Central memory CD8-positive, alpha-beta T cell (primary cell): ENCODE measurements around the gene CLDN20.

ENCODE experiments used
- ATAC-seq: fragments of 150-1000 bp; cut with Tn5 transposase; replicated peaks from 2 replicates; pipeline ENCODE4 v1.10.0; 2022; ENCODE audit warnings: mild to moderate bottlenecking, moderate FRiP score, moderate number of reproducible peaks; ENCODE audit not compliant: poor library complexity, severe bottlenecking; ENCODE audit errors: extremely low read depth
- DNase-seq, 2 donors: peaks; one replicate each; pipeline ENCODE4 v3.0.0; 2021; ENCODE audit warnings: low spot score in 2 of 2
- H3K27ac Mint-ChIP-seq: one replicate; pipeline ENCODE4 v1.8.0; 2022; ENCODE audit warnings: low read depth, mild to moderate bottlenecking, moderate library complexity, mixed read lengths
- H3K27me3 Mint-ChIP-seq: one replicate; pipeline ENCODE4 v1.8.0; 2022; ENCODE audit warnings: mixed read lengths
- H3K36me3 Mint-ChIP-seq: one replicate; pipeline ENCODE4 v1.8.0; 2022; ENCODE audit warnings: mild to moderate bottlenecking, moderate library complexity, mixed read lengths; ENCODE audit not compliant: insufficient read depth
- H3K4me1 Mint-ChIP-seq: one replicate; pipeline ENCODE4 v1.8.0; 2022; ENCODE audit warnings: mixed read lengths
- H3K4me3 Mint-ChIP-seq: one replicate; pipeline ENCODE4 v1.8.0; 2022; ENCODE audit warnings: mild to moderate bottlenecking, moderate library complexity, mixed read lengths
- H3K9me3 Mint-ChIP-seq: one replicate; pipeline ENCODE4 v1.8.0; 2022; ENCODE audit warnings: mixed read lengths

CLDN20 gene

GRCh38 chr6:155248008-155249001 lies 15.5 kb upstream of the CLDN20 start:
- DNase-seq (no peak), ATAC-seq (no peak)
- Mint-ChIP-seq H3K27me3 (no peaks in the 10 kb centered on the region), H3K36me3 (peaks cover 3% of the 10 kb centered on the region), H3K4me3 (no peak overlapping the region), H3K9me3 (no peaks in the 10 kb centered on the region), H3K4me1 (no peaks in the 10 kb centered on the region), H3K27ac (no peak overlapping the region)

DNA sequence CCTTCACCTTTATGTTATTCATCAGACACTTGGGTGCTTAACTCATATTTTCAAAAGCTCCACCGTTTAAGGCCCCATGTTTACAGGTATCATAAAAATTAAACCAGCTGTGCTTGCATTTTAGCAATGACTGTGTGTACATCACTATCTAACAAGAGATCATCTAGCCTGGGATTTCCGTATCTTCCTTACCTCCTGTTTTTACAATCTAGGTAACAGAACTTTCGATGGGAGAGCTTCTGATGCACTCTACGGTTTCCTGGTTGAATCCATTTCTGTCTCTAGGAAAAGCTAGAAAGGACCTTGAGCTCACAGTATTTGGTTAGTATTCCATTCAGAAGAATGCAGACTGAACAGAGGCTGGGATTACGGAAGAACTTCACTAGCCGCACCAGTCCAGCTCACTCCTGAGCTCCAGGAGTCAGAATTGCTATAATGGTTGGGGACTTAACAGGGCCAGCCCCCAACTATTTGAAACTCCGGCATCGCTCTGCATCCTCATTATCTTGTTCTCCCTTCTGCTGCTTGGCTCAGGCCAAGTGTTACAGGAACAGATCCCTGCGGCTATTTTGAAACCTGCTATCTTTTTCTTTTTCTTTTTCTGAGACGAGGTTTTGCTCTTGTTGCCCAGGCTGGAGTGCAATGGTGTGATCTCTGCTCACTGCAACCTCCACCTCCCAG lies 13.0 kb upstream of the CLDN20 start:
- ATAC-seq (no peak), DNase-seq (no peak)
- Mint-ChIP-seq H3K4me3 (no peak overlapping the region), H3K36me3 (peaks cover 9% of the 10 kb centered on the region), H3K27ac (no peak overlapping the region), H3K27me3 (no peaks in the 10 kb centered on the region), H3K4me1 (no peaks in the 10 kb centered on the region), H3K9me3 (no peaks in the 10 kb centered on the region)

DNA sequence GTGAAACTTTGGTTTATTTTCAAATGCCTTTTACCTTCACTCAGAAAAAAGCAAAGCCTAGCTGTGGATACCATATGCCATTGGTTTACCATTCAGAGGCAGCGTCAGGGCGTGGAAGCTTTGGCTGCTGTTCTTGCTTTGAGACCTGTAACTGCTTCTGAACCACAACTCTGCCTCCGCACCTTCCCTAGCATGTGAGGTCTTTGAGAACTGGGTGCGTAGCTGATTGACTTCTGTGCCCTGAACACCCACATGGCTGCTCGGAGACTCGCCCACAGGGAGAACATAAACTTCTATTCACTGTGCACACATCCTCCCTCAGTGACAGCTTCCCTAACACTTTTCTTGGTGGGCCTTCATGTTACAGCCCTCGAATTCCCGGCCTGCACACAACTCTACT lies 11.2 kb upstream of the CLDN20 start:
- H3K9me3 Mint-ChIP-seq: no peaks in the 10 kb centered on the region
- no peak overlapping the region for H3K4me3 Mint-ChIP-seq
- no peak overlapping the region for H3K27ac Mint-ChIP-seq
- no peak for ATAC-seq
- H3K4me1 Mint-ChIP-seq: no peaks in the 10 kb centered on the region
- no peak for DNase-seq
- peaks cover 23% of the 10 kb centered on the region for H3K36me3 Mint-ChIP-seq
- H3K27me3 Mint-ChIP-seq: no peaks in the 10 kb centered on the region

DNA sequence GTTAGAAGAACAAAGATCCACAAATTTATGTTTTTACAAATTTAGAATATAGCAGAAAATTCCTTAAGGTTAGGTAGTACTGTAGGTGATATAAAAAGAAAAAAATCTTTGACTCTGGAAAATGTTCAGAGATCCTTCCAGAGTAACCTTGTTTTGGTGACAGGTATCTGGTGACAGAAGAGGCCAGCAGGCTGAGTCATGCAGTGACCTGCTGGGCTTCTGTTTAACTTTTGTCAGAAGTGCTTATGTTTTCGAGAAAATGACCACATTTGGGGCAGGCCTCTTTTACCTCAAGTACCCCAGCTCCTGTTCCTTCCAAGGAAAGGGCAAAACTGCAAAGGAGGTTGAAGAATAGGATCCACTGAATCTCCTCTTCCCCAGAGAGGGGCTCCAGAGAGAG lies 10.5 kb upstream of the CLDN20 start:
- Mint-ChIP-seq H3K36me3 (peaks cover 29% of the 10 kb centered on the region), H3K27me3 (no peaks in the 10 kb centered on the region), H3K4me3 (no peak overlapping the region), H3K9me3 (no peaks in the 10 kb centered on the region), H3K27ac (peak overlapping the region; percentile 44), H3K4me1 (no peaks in the 10 kb centered on the region)
- DNase-seq (no peak), ATAC-seq (no peak)

GRCh38 chr6:155254139-155254538 lies 9.7 kb upstream of the CLDN20 start:
- DNase-seq (no peak), ATAC-seq (no peak)
- H3K27me3 Mint-ChIP-seq: no peaks in the 10 kb centered on the region
- H3K9me3 Mint-ChIP-seq: no peaks in the 10 kb centered on the region
- H3K4me3 Mint-ChIP-seq: no peak overlapping the region
- no peak overlapping the region for H3K27ac Mint-ChIP-seq
- H3K36me3 Mint-ChIP-seq: peaks cover 30% of the 10 kb centered on the region
- H3K4me1 Mint-ChIP-seq: no peaks in the 10 kb centered on the region

DNA sequence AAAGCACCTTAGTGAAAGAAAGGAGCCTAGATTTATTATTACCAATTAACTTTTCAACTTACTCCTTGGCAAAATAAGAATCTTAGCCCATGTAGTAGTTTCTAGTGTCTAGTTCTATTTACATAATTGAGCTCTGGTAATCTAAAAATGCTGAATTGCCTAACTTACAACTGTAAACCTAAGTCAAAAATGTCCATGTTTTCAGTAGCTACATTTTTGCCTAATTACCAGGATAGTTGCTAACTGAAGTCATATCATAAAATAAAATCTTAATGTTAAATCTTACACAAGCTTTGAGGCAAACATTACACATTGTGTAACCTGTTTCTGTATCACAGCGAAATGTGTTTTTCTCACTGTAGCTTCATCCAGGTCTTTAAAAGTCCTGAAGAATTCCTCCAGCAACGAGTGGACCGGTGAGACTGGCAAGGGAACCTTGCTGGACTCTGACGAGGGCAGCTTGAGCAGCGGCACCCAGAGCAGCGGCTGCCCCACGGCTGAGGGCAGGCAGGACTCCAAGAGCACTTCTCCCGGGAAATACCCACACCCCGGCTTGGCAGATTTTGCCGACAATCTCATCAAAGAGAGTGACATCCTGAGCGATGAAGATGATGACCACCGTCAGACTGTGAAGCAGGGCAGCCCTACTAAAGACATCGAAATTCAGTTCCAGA lies 7.6 kb upstream of the CLDN20 start:
- H3K9me3 Mint-ChIP-seq: no peaks in the 10 kb centered on the region
- no peaks in the 10 kb centered on the region for H3K4me1 Mint-ChIP-seq
- no peaks in the 10 kb centered on the region for H3K27me3 Mint-ChIP-seq
- H3K27ac Mint-ChIP-seq: no peak overlapping the region
- ATAC-seq: no peak
- H3K36me3 Mint-ChIP-seq: peaks cover 31% of the 10 kb centered on the region
- no peak overlapping the region for H3K4me3 Mint-ChIP-seq
- no peak for DNase-seq

- H3K9me3 Mint-ChIP-seq: no peaks in the 10 kb centered on the region
- peaks cover 11% of the 10 kb centered on the region for H3K4me1 Mint-ChIP-seq
- no peak for DNase-seq
- no peak overlapping the region for H3K4me3 Mint-ChIP-seq
- H3K27me3 Mint-ChIP-seq: no peaks in the 10 kb centered on the region
- ATAC-seq: no peak
- no peak overlapping the region for H3K27ac Mint-ChIP-seq
- H3K36me3 Mint-ChIP-seq: peaks cover 32% of the 10 kb centered on the region
Observed at GRCh38 chr6:155257796-155258195, 6.0 kb upstream of the CLDN20 start.

GRCh38 chr6:155259204-155259603 lies 4.6 kb upstream of the CLDN20 start:
- no peaks in the 10 kb centered on the region for H3K27me3 Mint-ChIP-seq
- H3K9me3 Mint-ChIP-seq: no peaks in the 10 kb centered on the region
- ATAC-seq (no peak), DNase-seq (no peak)
- H3K4me1 Mint-ChIP-seq: peaks cover 11% of the 10 kb centered on the region
- H3K36me3 Mint-ChIP-seq: peaks cover 35% of the 10 kb centered on the region
- no peak overlapping the region for H3K4me3 Mint-ChIP-seq
- no peak overlapping the region for H3K27ac Mint-ChIP-seq

DNA sequence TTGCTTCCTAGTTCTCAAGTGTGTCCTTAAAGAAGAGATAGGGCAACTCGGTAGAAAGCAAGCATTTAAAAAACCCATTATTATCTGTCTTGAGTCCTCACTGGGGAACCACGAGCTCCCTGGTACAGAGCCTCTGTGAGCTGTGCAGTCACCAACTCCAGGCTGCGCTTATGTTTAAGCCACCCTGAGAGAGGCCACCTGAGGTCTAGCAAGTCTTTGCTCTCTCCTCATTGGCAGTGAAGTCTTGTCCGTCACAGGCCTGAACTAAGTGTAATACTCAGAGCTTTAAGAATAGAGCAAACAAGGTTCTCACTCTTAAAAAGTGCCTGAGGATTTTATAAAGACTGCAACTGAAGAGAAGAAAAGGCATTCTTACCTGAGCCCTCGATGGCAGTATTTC lies 3.9 kb upstream of the CLDN20 start:
- no peak for DNase-seq
- Mint-ChIP-seq H3K36me3 (peaks cover 35% of the 10 kb centered on the region), H3K9me3 (no peaks in the 10 kb centered on the region), H3K27me3 (no peaks in the 10 kb centered on the region), H3K27ac (no peak overlapping the region), H3K4me3 (no peak overlapping the region), H3K4me1 (peaks cover 11% of the 10 kb centered on the region)
- no peak for ATAC-seq

DNA sequence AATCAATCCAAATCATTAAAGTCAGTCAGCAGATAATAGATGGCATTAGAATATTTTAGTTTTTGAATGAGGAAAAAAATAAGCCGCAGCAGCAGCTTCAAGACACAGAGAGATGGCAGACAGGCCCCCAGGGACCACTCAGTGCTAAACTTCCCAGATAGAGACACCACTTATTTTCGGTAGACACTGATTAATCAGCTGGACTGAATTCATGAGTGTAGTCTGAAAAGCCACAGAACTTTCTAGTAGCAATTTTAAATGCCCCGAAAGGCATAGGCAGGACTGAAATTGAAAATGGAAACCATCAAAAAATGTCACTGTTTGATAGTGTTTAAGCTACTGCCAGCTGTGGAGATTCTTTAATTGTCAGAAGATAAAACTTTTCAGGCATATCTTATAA lies 3.1 kb upstream of the CLDN20 start:
- Mint-ChIP-seq H3K27me3 (no peaks in the 10 kb centered on the region), H3K36me3 (peaks cover 32% of the 10 kb centered on the region)

DNA sequence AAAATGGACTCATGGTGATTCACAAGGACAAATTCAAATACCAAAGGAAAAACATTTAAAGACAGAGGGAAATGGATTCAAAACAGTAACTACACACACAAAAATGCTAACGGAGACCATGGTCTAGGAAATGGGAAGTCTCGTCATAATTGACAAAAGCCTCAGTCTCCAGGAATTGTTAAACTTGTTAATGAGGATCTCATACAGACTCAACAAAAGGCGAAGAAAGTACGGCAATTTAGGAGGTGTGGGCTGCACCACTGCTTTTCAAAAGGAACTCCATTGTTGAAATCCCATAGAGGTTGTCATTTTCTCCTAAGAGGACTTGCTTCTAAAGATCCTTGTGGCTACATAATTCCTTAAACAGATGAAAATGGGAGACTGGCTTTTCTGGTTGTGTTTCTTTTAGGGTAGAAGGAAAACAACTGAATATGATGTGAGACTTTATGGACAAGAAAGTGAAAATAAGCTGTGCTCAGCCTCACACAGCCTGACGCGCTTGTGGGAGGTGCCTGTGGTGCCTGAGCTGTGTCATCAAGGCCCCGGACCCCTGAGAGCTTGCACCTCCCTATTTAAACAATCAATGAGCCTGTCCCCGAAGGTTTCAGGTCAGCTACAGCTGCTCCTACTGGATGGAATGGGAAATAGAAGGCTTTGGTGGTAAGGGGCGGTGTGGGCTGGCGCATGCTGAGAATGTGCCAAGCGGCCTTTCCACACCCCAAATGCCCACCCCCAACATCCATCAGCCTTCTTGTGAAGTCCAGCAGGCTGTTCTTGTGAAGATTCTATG lies 2.5 kb upstream of the CLDN20 start:
- peaks cover 11% of the 10 kb centered on the region for H3K4me1 Mint-ChIP-seq
- no peaks in the 10 kb centered on the region for H3K9me3 Mint-ChIP-seq
- no peak overlapping the region for H3K27ac Mint-ChIP-seq
- no peaks in the 10 kb centered on the region for H3K27me3 Mint-ChIP-seq
- DNase-seq (no peak), ATAC-seq (no peak)
- H3K4me3 Mint-ChIP-seq: no peak overlapping the region
- peaks cover 26% of the 10 kb centered on the region for H3K36me3 Mint-ChIP-seq

More for the DNA sequence above, 3.1 kb upstream of the CLDN20 start:
- Mint-ChIP-seq H3K4me3 (no peak overlapping the region), H3K4me1 (peaks cover 11% of the 10 kb centered on the region), H3K9me3 (no peaks in the 10 kb centered on the region), H3K27ac (no peak overlapping the region)
- ATAC-seq (no peak), DNase-seq (no peak)

GRCh38 chr6:155262655-155263054 lies 1.2 kb upstream of the CLDN20 start:
- DNase-seq: no peak
- ATAC-seq: no peak
- H3K27me3 Mint-ChIP-seq: no peaks in the 10 kb centered on the region
- H3K4me1 Mint-ChIP-seq: peaks cover 11% of the 10 kb centered on the region
- no peaks in the 10 kb centered on the region for H3K9me3 Mint-ChIP-seq
- peaks cover 17% of the 10 kb centered on the region for H3K36me3 Mint-ChIP-seq
- peak overlapping the region; percentile 42 for H3K27ac Mint-ChIP-seq
- H3K4me3 Mint-ChIP-seq: no peak overlapping the region
